Measurements from ENCODE around the gene MINAR2.

The MINAR2 gene

DNA sequence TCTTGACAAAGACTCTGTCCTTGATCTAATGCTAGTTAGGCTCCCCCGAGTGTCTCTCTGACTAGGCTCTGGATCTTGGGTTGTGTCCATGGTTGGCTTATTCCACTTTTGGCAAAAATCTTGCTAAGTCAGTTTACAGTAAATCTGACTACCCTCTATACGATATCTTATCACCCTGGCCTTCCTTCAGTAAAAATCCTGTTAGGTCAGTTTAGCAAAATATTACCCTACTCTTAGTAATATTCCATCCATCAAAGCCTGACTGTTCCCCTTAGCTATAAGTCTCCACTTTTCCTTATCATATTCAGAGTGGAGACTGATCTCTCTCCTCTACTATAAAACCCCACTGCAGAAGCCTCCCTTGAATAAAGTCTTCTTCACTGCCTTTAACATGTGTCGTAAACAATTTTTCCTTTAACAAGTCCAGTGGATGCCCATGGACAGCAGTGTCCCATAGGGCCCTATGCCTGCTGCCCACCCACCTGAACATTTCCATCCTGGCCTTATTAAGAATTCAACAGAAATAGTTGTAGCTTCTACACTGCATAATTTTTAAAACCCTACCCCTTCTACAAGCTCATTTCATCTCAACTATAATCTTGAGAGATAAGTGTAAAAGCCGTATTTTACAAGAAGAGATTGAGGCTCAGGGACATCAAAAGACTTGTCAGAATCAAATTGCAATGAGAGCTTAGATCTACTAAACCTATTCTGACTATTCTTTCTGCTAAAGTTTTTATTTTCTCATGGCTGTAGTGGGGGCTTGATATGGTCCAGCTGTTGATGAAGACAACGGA lies 22.3 kb downstream of the MINAR2 start:
- Histone ChIP-seq H3K36me3 (ENCODE audit: insufficient read depth, low read length) (no peaks in the 10 kb centered on the region), H3K9me2 (ENCODE audit: low read depth, low read length) (no peaks in the 10 kb centered on the region), H3K9ac (ENCODE audit: low read length) (no peak overlapping the region), H3K4me2 (ENCODE audit: low read length) (no peak overlapping the region), H3K9me3 (ENCODE audit: low read length) (no peaks in the 10 kb centered on the region), H3K79me2 (ENCODE audit: insufficient read depth, low read length) (no peaks in the 10 kb centered on the region), H2AFZ (ENCODE audit: low read length) (no peak overlapping the region), H3F3A (ENCODE audit: insufficient read depth, low read length) (no peaks in the 10 kb centered on the region), H3K4me1 (ENCODE audit: insufficient read depth, low read length, severe bottlenecking) (no peaks in the 10 kb centered on the region), H4K20me1 (ENCODE audit: insufficient read depth, low read length) (no peaks in the 10 kb centered on the region), H3K27ac (ENCODE audit: low read depth, low read length, poor library complexity, severe bottlenecking) (no peak overlapping the region), H3K27me3 (ENCODE audit: insufficient read depth, low read length) (no peaks in the 10 kb centered on the region), H3K4me3 (ENCODE audit: low read depth, low read length, poor library complexity, severe bottlenecking) (no peak overlapping the region)
- no peak for TF ChIP-seq EZH2 (IDR thresholded peaks at IDR 0.05; ENCODE audit: borderline replicate concordance, low read length)
- TF ChIP-seq CTCF (IDR thresholded peaks at IDR 0.05; ENCODE audit: low read length) = no peak

DNA sequence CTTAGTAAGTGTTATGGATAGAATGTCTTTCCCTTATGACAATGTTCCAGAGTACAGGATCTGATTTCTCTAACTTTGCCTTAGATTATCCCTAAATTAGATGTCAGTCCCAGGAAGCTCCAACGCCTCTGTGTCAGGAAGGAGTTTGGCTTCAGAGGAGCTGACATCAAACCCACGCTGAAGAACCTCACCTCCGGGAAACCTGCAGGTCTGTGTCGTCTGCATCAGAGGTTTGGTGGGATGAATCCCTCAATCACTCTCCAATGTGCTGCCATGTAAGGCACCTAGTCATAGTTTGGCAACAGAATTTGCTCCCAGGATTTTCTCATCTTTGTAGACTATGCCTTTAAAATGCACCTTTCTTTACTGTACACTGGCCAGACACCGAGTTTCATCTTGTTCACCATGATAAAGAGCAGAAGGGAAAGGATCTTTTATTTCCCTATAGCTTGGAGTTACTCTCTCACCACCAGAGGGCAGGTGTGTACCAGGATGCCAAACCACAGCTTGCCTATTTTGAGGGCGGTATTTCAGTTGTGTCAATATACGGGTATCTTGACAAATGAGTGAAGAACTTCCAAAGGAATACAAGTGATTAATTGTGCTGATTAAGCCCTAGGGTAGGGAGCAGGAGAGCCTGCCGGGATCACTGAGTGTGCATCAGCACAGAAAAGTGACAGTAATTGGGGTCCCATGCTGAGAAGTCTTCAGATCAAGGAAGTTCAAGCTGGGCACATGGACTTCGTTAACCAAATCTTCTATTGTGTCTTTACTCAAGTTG lies 23.4 kb downstream of the MINAR2 start:
- Histone ChIP-seq H4K20me1 (ENCODE audit: insufficient read depth, low read length) (no peaks in the 10 kb centered on the region), H3K27me3 (ENCODE audit: insufficient read depth, low read length) (no peaks in the 10 kb centered on the region), H3K4me2 (ENCODE audit: low read length) (no peak overlapping the region), H3K9me2 (ENCODE audit: low read depth, low read length) (no peaks in the 10 kb centered on the region), H3K4me3 (ENCODE audit: low read depth, low read length, poor library complexity, severe bottlenecking) (no peak overlapping the region), H3K9ac (ENCODE audit: low read length) (no peak overlapping the region), H3K36me3 (ENCODE audit: insufficient read depth, low read length) (no peaks in the 10 kb centered on the region), H3K79me2 (ENCODE audit: insufficient read depth, low read length) (no peaks in the 10 kb centered on the region), H2AFZ (ENCODE audit: low read length) (no peak overlapping the region), H3K4me1 (ENCODE audit: insufficient read depth, low read length, severe bottlenecking) (no peaks in the 10 kb centered on the region), H3K27ac (ENCODE audit: low read depth, low read length, poor library complexity, severe bottlenecking) (no peak overlapping the region), H3K9me3 (ENCODE audit: low read length) (no peaks in the 10 kb centered on the region), H3F3A (ENCODE audit: insufficient read depth, low read length) (no peaks in the 10 kb centered on the region)
- TF ChIP-seq EZH2 (IDR thresholded peaks at IDR 0.05; ENCODE audit: borderline replicate concordance, low read length) (no peak), CTCF (IDR thresholded peaks at IDR 0.05; ENCODE audit: low read length) (peak; percentile 94)

- no peaks in the 10 kb centered on the region for H3K9me3 ChIP-seq (ENCODE audit: low read length)
- no peaks in the 10 kb centered on the region for H3K9me2 ChIP-seq (ENCODE audit: low read depth, low read length)
- H2AFZ ChIP-seq (ENCODE audit: low read length) = no peak overlapping the region
- no peaks in the 10 kb centered on the region for H3K79me2 ChIP-seq (ENCODE audit: insufficient read depth, low read length)
- H4K20me1 ChIP-seq (ENCODE audit: insufficient read depth, low read length) = no peaks in the 10 kb centered on the region
- no peak overlapping the region for H3K4me3 ChIP-seq (ENCODE audit: low read depth, low read length, poor library complexity, severe bottlenecking)
- no peaks in the 10 kb centered on the region for H3K36me3 ChIP-seq (ENCODE audit: insufficient read depth, low read length)
- H3K9ac ChIP-seq (ENCODE audit: low read length) = no peak overlapping the region
- no peak for TF ChIP-seq EZH2 (IDR thresholded peaks at IDR 0.05; ENCODE audit: borderline replicate concordance, low read length)
- no peak for TF ChIP-seq CTCF (IDR thresholded peaks at IDR 0.05; ENCODE audit: low read length)
- H3K27me3 ChIP-seq (ENCODE audit: insufficient read depth, low read length) = no peaks in the 10 kb centered on the region
- H3K27ac ChIP-seq (ENCODE audit: low read depth, low read length, poor library complexity, severe bottlenecking) = no peak overlapping the region
- H3K4me1 ChIP-seq (ENCODE audit: insufficient read depth, low read length, severe bottlenecking) = no peaks in the 10 kb centered on the region
- H3F3A ChIP-seq (ENCODE audit: insufficient read depth, low read length) = no peaks in the 10 kb centered on the region
- no peak overlapping the region for H3K4me2 ChIP-seq (ENCODE audit: low read length)
Observed at GRCh38 chr5:129773376-129773775, 25.5 kb downstream of the MINAR2 start.
